Activated CD8-positive, alpha-beta T cell treated with anti-CD3 and anti-CD28 coated beads for 36 hours (primary cell): ENCODE results near the gene DHRS7C. TPM values are rescaled to one million over a fixed set of nuclear protein-coding genes. Genes with fewer than 3 reads are reported as not detected.

ENCODE experiments used
- ATAC-seq: fragments of 200-7000 bp; cut with Tn5 transposase; one replicate; pipeline ENCODE4 v1.10.0; 2021; ENCODE audit warnings: mild to moderate bottlenecking, moderate library complexity
- CTCF ChIA-PET: fragments of 350-600 bp; sonication (Branson Sonifier 250); formaldehyde crosslinking; loops from one replicate; lab custom pipeline; 2021; ENCODE audit warnings: antibody characterized with exemption; lab: Charles Lee
- POLR2A ChIA-PET: fragments of 350-600 bp; sonication (Branson Sonifier 250); formaldehyde crosslinking; loops from one replicate; lab custom pipeline; 2021; ENCODE audit warnings: antibody characterized with exemption; lab: Charles Lee
- DNase-seq: peaks from one replicate; pipeline ENCODE4 v3.0.0-alpha.2; 2020
- H3K27ac Mint-ChIP-seq: one replicate; pipeline ENCODE4 v1.8.0; 2021; ENCODE audit warnings: mild to moderate bottlenecking, mixed read lengths
- H3K27me3 Mint-ChIP-seq: one replicate; pipeline ENCODE4 v1.8.0; 2021; ENCODE audit warnings: mixed read lengths
- H3K36me3 Mint-ChIP-seq: one replicate; pipeline ENCODE4 v1.8.0; 2021; ENCODE audit warnings: low read depth, mixed read lengths
- H3K4me1 Mint-ChIP-seq: one replicate; pipeline ENCODE4 v1.8.0; 2021; ENCODE audit warnings: low read depth, mixed read lengths
- H3K4me3 Mint-ChIP-seq: one replicate; pipeline ENCODE4 v1.8.0; 2021; ENCODE audit warnings: mild to moderate bottlenecking, moderate library complexity, mixed read lengths
- H3K9me3 Mint-ChIP-seq: one replicate; pipeline ENCODE4 v1.8.0; 2021; ENCODE audit warnings: mixed read lengths
- CTCF ChIP-seq: fragments of 200-600 bp; IDR thresholded peaks from one replicate; pipeline ENCODE4 v1.8.0; 2022; ENCODE audit warnings: antibody characterized with exemption, mild to moderate bottlenecking
- intact Hi-C: fragments of 100-400 bp; cut with micrococcal nuclease; formaldehyde crosslinking; loops from one replicate; pipeline ENCODE4 v1.10.0; 2022
- total RNA-seq, 2 experiments: library from RNA; stranded (reverse); gene quantifications; one replicate each; pipeline ENCODE4 v1.2.3, GENCODE V29; 2021

The DHRS7C gene
- not detected for total RNA-seq

- no peaks in the 10 kb centered on the region for H3K36me3 Mint-ChIP-seq
- DNase-seq (no peak), ATAC-seq (no peak)
- H3K27me3 Mint-ChIP-seq = peaks cover 2% of the 10 kb centered on the region
- no peak for TF ChIP-seq CTCF
- intact Hi-C loops = no loop called here
- H3K4me1 Mint-ChIP-seq = no peaks in the 10 kb centered on the region
- H3K9me3 Mint-ChIP-seq = no peaks in the 10 kb centered on the region
- no peak within 1 kb of the TSS for H3K4me3 Mint-ChIP-seq
- no peak within 1 kb of the TSS for H3K27ac Mint-ChIP-seq
- ChIA-PET CTCF (no interaction called here), POLR2A (no interaction called here)
Measured at GRCh38 chr17:9790889-9791876, at the start of gene DHRS7C. DHRS7C (minus strand) TSS chr17:9791592; CDS start chr17:9791284, 308 bp downstream.

GRCh38 chr17:9839433-9839832, 48.0 kb upstream of the DHRS7C start:
- ChIA-PET POLR2A (no interaction called here), CTCF (no interaction called here)
- H3K36me3 Mint-ChIP-seq = no peaks in the 10 kb centered on the region
- H3K4me1 Mint-ChIP-seq = no peaks in the 10 kb centered on the region
- TF ChIP-seq CTCF = no peak
- no peak overlapping the region for H3K27ac Mint-ChIP-seq
- ATAC-seq (no peak), DNase-seq (no peak)
- H3K9me3 Mint-ChIP-seq = no peaks in the 10 kb centered on the region
- no peak overlapping the region for H3K4me3 Mint-ChIP-seq
- intact Hi-C loops = no loop called here
- peaks cover 7% of the 10 kb centered on the region for H3K27me3 Mint-ChIP-seq

GRCh38 chr17:9837551-9838471, 46.4 kb upstream of the DHRS7C start:
- Mint-ChIP-seq H3K4me3 (no peak overlapping the region), H3K4me1 (no peaks in the 10 kb centered on the region), H3K27ac (no peak overlapping the region), H3K9me3 (no peaks in the 10 kb centered on the region), H3K36me3 (no peaks in the 10 kb centered on the region), H3K27me3 (peaks cover 3% of the 10 kb centered on the region)
- CTCF ChIA-PET = no interaction called here
- intact Hi-C loops = no loop called here
- POLR2A ChIA-PET = no interaction called here
- DNase-seq = no peak
- TF ChIP-seq CTCF = no peak
- no peak for ATAC-seq

GRCh38 chr17:9833922-9834321, 42.5 kb upstream of the DHRS7C start:
- Mint-ChIP-seq H3K36me3 (no peaks in the 10 kb centered on the region), H3K27ac (no peak overlapping the region), H3K27me3 (peaks cover 3% of the 10 kb centered on the region), H3K4me1 (no peaks in the 10 kb centered on the region), H3K9me3 (no peaks in the 10 kb centered on the region), H3K4me3 (no peak overlapping the region)
- no peak for TF ChIP-seq CTCF
- CTCF ChIA-PET = no interaction called here
- DNase-seq (no peak), ATAC-seq (no peak)
- POLR2A ChIA-PET = no interaction called here
- intact Hi-C loops = no loop called here
